ENCODE measurements around the gene HJV. TPM values are rescaled to one million over a fixed set of nuclear protein-coding genes. Genes with fewer than 3 reads are reported as not detected.

The HJV gene
- total and polyA plus RNA-seq, 2 of the 13 experiments (the other 11 are each of a cell fraction or from before 2014, with no cell fraction given) = 0.18 TPM; not detected in 1

- TF ChIP-seq ZNF205 (CRISPR knock-in tag; IDR thresholded peaks at IDR 0.05) (0 out of 2 replicates have a peak, but pooled peaks have one; percentile 73), ZNF33A (CRISPR knock-in tag; IDR thresholded peaks at IDR 0.05; ENCODE audit: borderline replicate concordance) (no peak), RBM22 (optimal IDR thresholded peaks at IDR 0.05; ENCODE audit: low read length) (no peak), ETV5 (CRISPR knock-in tag; IDR thresholded peaks at IDR 0.05; ENCODE audit: borderline replicate concordance) (peak; percentile 31; the same call in 1 of the 2 replicates), ZNF781 (CRISPR knock-in tag; IDR thresholded peaks at IDR 0.05; ENCODE audit: borderline replicate concordance, not compliant biosample characterization) (no peak), ZNF260 (CRISPR knock-in tag; IDR thresholded peaks at IDR 0.05; ENCODE audit: borderline replicate concordance, low read depth) (no peak), KLF6 (CRISPR knock-in tag; IDR thresholded peaks at IDR 0.05) (no peak), SRY (CRISPR knock-in tag; IDR thresholded peaks at IDR 0.05) (no peak; the same call in 1 of the 2 replicates), PCBP1 (IDR thresholded peaks at IDR 0.05; ENCODE audit: borderline replicate concordance, low read depth, low read length) (no peak), SKI (IDR thresholded peaks at IDR 0.05; ENCODE audit: partially characterized antibody) (no peak), GTF2F1 (IDR thresholded peaks at IDR 0.05; ENCODE audit: low read length) (no peak), ZBTB7A (CRISPR knock-in tag; IDR thresholded peaks at IDR 0.05) (no peak), SIN3A (IDR thresholded peaks at IDR 0.05; ENCODE audit: borderline replicate concordance, low read depth, low read length) (no peak), ZNF276 (CRISPR knock-in tag; IDR thresholded peaks at IDR 0.05; ENCODE audit: low read depth) (no peak), ZFP36L2 (CRISPR knock-in tag; IDR thresholded peaks at IDR 0.05) (no peak), EEA1 (CRISPR knock-in tag; IDR thresholded peaks at IDR 0.05; ENCODE audit: borderline replicate concordance) (no peak), ZNF501 (CRISPR knock-in tag; IDR thresholded peaks at IDR 0.05) (peak; percentile 10; the same call in 1 of the 2 replicates), ARNTL (CRISPR knock-in tag; IDR thresholded peaks at IDR 0.05) (0 out of 2 replicates have a peak, but pooled peaks have one; percentile 13), MTF1 (CRISPR knock-in tag; IDR thresholded peaks at IDR 0.05) (no peak), MIXL1 (CRISPR knock-in tag; IDR thresholded peaks at IDR 0.05) (no peak), ZNF225 (CRISPR knock-in tag; IDR thresholded peaks at IDR 0.05) (no peak), ZNF335 (CRISPR knock-in tag; IDR thresholded peaks at IDR 0.05) (no peak), CSRNP1 (CRISPR knock-in tag; IDR thresholded peaks at IDR 0.05) (no peak), ZFAT (CRISPR knock-in tag; conservative IDR thresholded peaks at IDR 0.05) (0 out of 2 replicates have a peak, but pooled peaks have one; percentile 27), HDAC1 (CRISPR knock-in tag; IDR thresholded peaks at IDR 0.05) (peak; percentile 23; the same call in 1 of the 2 replicates), CENPT (CRISPR knock-in tag; IDR thresholded peaks at IDR 0.05; ENCODE audit: low read depth) (no peak)
- TF ChIP-seq, protein P1, sequence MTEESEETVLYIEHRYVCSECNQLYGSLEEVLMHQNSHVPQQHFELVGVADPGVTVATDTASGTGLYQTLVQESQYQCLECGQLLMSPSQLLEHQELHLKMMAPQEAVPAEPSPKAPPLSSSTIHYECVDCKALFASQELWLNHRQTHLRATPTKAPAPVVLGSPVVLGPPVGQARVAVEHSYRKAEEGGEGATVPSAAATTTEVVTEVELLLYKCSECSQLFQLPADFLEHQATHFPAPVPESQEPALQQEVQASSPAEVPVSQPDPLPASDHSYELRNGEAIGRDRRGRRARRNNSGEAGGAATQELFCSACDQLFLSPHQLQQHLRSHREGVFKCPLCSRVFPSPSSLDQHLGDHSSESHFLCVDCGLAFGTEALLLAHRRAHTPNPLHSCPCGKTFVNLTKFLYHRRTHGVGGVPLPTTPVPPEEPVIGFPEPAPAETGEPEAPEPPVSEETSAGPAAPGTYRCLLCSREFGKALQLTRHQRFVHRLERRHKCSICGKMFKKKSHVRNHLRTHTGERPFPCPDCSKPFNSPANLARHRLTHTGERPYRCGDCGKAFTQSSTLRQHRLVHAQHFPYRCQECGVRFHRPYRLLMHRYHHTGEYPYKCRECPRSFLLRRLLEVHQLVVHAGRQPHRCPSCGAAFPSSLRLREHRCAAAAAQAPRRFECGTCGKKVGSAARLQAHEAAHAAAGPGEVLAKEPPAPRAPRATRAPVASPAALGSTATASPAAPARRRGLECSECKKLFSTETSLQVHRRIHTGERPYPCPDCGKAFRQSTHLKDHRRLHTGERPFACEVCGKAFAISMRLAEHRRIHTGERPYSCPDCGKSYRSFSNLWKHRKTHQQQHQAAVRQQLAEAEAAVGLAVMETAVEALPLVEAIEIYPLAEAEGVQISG (CRISPR knock-in tag; IDR thresholded peaks at IDR 0.05) = 0 out of 2 replicates have a peak, but pooled peaks have one; percentile 25
These were observed 13.5 kb upstream of the HJV start (continued) for GRCh38 chr1:146035048-146035423.
